HepG2 (cell line): ENCODE measurements around the gene RIMBP2. TPM values are rescaled to one million over a fixed set of nuclear protein-coding genes. Genes with fewer than 3 reads are reported as not detected.

Experiments used
- CENPX ChIP-seq: sonication (generic); formaldehyde crosslinking; IDR thresholded peaks from 2 replicates; pipeline ENCODE4 v1.9.0; 2021; ENCODE audit warnings: mild to moderate bottlenecking, missing genetic modification reagents, moderate library complexity
- CTCF ChIP-seq: sonication (generic); formaldehyde crosslinking; IDR thresholded peaks from 2 replicates; pipeline ENCODE4 v1.5.0; 2020; ENCODE audit warnings: mild to moderate bottlenecking, missing genetic modification reagents, moderate library complexity
- ISL2 ChIP-seq: sonication (generic); formaldehyde crosslinking; IDR thresholded peaks from 2 replicates; pipeline ENCODE4 v1.5.0; 2020; ENCODE audit warnings: missing genetic modification reagents
- KMT2A ChIP-seq: sonication (generic); formaldehyde crosslinking; IDR thresholded peaks from 2 replicates; pipeline ENCODE4 v1.4.0; 2020; ENCODE audit warnings: missing genetic modification reagents
- LBX2 ChIP-seq: sonication (generic); formaldehyde crosslinking; IDR thresholded peaks from 2 replicates; pipeline ENCODE4 v1.5.0; 2020; ENCODE audit warnings: missing genetic modification reagents, mild to moderate bottlenecking, borderline replicate concordance
- NR0B2 ChIP-seq: sonication (generic); formaldehyde crosslinking; IDR thresholded peaks from 2 replicates; pipeline ENCODE4 v1.4.0; 2020; ENCODE audit warnings: mild to moderate bottlenecking, missing genetic modification reagents
- NRL ChIP-seq: sonication (generic); formaldehyde crosslinking; IDR thresholded peaks from 2 replicates; pipeline ENCODE4 v1.5.0; 2020; ENCODE audit warnings: missing genetic modification reagents, mild to moderate bottlenecking, moderate library complexity, borderline replicate concordance
- POGK ChIP-seq: sonication (generic); formaldehyde crosslinking; conservative IDR thresholded peaks from 2 replicates; pipeline ENCODE4 v1.8.0; 2022; ENCODE audit warnings: mild to moderate bottlenecking, moderate library complexity, missing genetic modification reagents
- STAG1 ChIP-seq: sonication (generic); formaldehyde crosslinking; IDR thresholded peaks from 2 replicates; pipeline ENCODE4 v1.4.0; 2020; ENCODE audit warnings: missing genetic modification reagents
- YY1 ChIP-seq: IDR thresholded peaks from 2 replicates; pipeline ENCODE4 v1.6.1; 2011; ENCODE audit warnings: low read length, low read depth, moderate library complexity, mild to moderate bottlenecking; ENCODE audit not compliant: insufficient read depth, insufficient replicate concordance
- ZBTB33 ChIP-seq: sonication (generic); formaldehyde crosslinking; IDR thresholded peaks from 2 replicates; pipeline ENCODE4 v1.4.0; 2020; ENCODE audit warnings: missing genetic modification reagents
- ZNF343 ChIP-seq: sonication (generic); formaldehyde crosslinking; IDR thresholded peaks from 2 replicates; pipeline ENCODE4 v1.4.0; 2020; ENCODE audit warnings: mild to moderate bottlenecking, missing genetic modification reagents
- ZNF574 ChIP-seq: sonication (generic); formaldehyde crosslinking; IDR thresholded peaks from 2 replicates; pipeline ENCODE4 v1.4.0; 2020; ENCODE audit warnings: missing genetic modification reagents
- ZNF580 ChIP-seq: IDR thresholded peaks from 2 replicates; pipeline ENCODE4 v1.6.1; 2016; ENCODE audit warnings: low read depth, borderline replicate concordance
- ZNF710 ChIP-seq: sonication (generic); formaldehyde crosslinking; IDR thresholded peaks from 2 replicates; pipeline ENCODE4 v1.5.0; 2020; ENCODE audit warnings: mild to moderate bottlenecking, missing genetic modification reagents, borderline replicate concordance
- polyA plus RNA-seq, 8 experiments: library from polyadenylated mRNA; depleted of rRNA in 3 of 8; stranded (reverse) in 7 of 8; unstranded in 1 of 8; fragments of >200 nt; fragmentation: Illumina TruSeq in 4 of 8; extraction: Trizol in 4 of 8; gene quantifications; 2 replicates each; pipeline versions ENCODE4 v1.2.1 to v1.2.3, GENCODE V29; 2011 to 2016; ENCODE audit warnings: low read depth in 4 of 8, missing spikeins in 1 of 8, mixed read lengths in 1 of 8; ENCODE audit not compliant: insufficient read depth in 1 of 8
- total RNA-seq, 5 experiments: library from RNA; depleted of rRNA; stranded (reverse); fragments of >200 nt; fragmentation: Illumina TruSeq; extraction: Trizol; gene quantifications; 2 replicates each; pipeline ENCODE4 v1.2.3, GENCODE V29; 2016; ENCODE audit warnings: low read depth in 1 of 5

Gene RIMBP2
- total and polyA plus RNA-seq, 2 of the 13 experiments (the other 11 are each of a cell fraction or from before 2014, with no cell fraction given) = 0.03 TPM; not detected in 1

GRCh38 chr12:130761537-130762318, 45.6 kb upstream of the RIMBP2 start (continued):
- TF ChIP-seq NR0B2 (CRISPR knock-in tag) (0 out of 2 replicates have a peak, but pooled peaks have one; percentile 28), LBX2 (CRISPR knock-in tag) (no peak), NRL (CRISPR knock-in tag) (peak; percentile 33; the same call in 1 of the 2 replicates), CENPX (CRISPR knock-in tag) (no peak), YY1 (peak; percentile 38), ZBTB33 (CRISPR knock-in tag) (peak; percentile 52; the same call in 1 of the 2 replicates), ZNF580 (CRISPR knock-in tag) (peak; percentile 41; the same call in 1 of the 2 replicates), KMT2A (CRISPR knock-in tag) (no peak), ISL2 (CRISPR knock-in tag) (no peak), ZNF710 (CRISPR knock-in tag) (peak; percentile 36; the same call in 1 of the 2 replicates), STAG1 (CRISPR knock-in tag) (peak; percentile 96), ZNF343 (CRISPR knock-in tag) (no peak), POGK (CRISPR knock-in tag) (no peak), CTCF (peak; percentile 97), ZNF574 (CRISPR knock-in tag) (0 out of 2 replicates have a peak, but pooled peaks have one; percentile 9)
